GM19239 (cell line): ENCODE data around the gene PDCD2L.
"Not testable (repeated sequence)": the region's sequence is repeated elsewhere in the genome, so short reads cannot be mapped to it uniquely, and the experiment has no call there.

Experiments
- DNase-seq: peaks from one replicate; pipeline ENCODE4 v3.0.0; 2011; ENCODE audit warnings: low spot score; ENCODE audit not compliant: insufficient read length
- FAIRE-seq: peaks from 2 replicates; lab custom pipeline; 2011; peaks lifted over from hg19 to GRCh38; lab: Jason Lieb, UNC

PDCD2L gene

GRCh38 chr19:34370983-34371382, 33.2 kb upstream of the PDCD2L start:
- FAIRE-seq (no peak), DNase-seq (no peak)

- no peak for DNase-seq
- no peak for FAIRE-seq
Measured at GRCh38 chr19:34373601-34374288, 30.5 kb upstream of the PDCD2L start.

- no peak for DNase-seq
- no peak for FAIRE-seq
Measured at GRCh38 chr19:34375598-34375997, 28.6 kb upstream of the PDCD2L start.

- no peak for FAIRE-seq
- DNase-seq = no peak
Measured at GRCh38 chr19:34380639-34381241, 23.5 kb upstream of the PDCD2L start.

GRCh38 chr19:34381399-34382251, 22.6 kb upstream of the PDCD2L start:
- no peak for FAIRE-seq
- DNase-seq = no peak

GRCh38 chr19:34382471-34382870, 21.7 kb upstream of the PDCD2L start:
- DNase-seq = no peak
- no peak for FAIRE-seq

- DNase-seq = no peak
- FAIRE-seq = no peak
Measured at GRCh38 chr19:34383599-34383998, 20.6 kb upstream of the PDCD2L start.

GRCh38 chr19:34386645-34387445, 17.4 kb upstream of the PDCD2L start:
- DNase-seq (no peak), FAIRE-seq (no peak)

GRCh38 chr19:34387446-34387810, 16.8 kb upstream of the PDCD2L start:
- FAIRE-seq = no peak

GRCh38 chr19:34388745-34389144, 15.5 kb upstream of the PDCD2L start:
- DNase-seq, FAIRE-seq: not testable (repeated sequence)

More at GRCh38 chr19:34387446-34387810, 16.8 kb upstream of the PDCD2L start:
- DNase-seq = no peak

GRCh38 chr19:34391813-34392212, 12.4 kb upstream of the PDCD2L start:
- DNase-seq (no peak), FAIRE-seq (peak; percentile 56)

- FAIRE-seq (no peak), DNase-seq (no peak)
Measured at GRCh38 chr19:34393031-34393430, 11.2 kb upstream of the PDCD2L start.

GRCh38 chr19:34393629-34394028, 10.6 kb upstream of the PDCD2L start:
- FAIRE-seq (no peak), DNase-seq (no peak)

GRCh38 chr19:34397853-34398252, 6.3 kb upstream of the PDCD2L start:
- no peak for FAIRE-seq
- DNase-seq = no peak

GRCh38 chr19:34399886-34400285, 4.3 kb upstream of the PDCD2L start:
- DNase-seq (no peak), FAIRE-seq (no peak)

GRCh38 chr19:34400844-34401243, 3.4 kb upstream of the PDCD2L start:
- DNase-seq, FAIRE-seq: not testable (repeated sequence)

- no peak for FAIRE-seq
- DNase-seq = no peak
Measured at GRCh38 chr19:34402074-34402600, 2.1 kb upstream of the PDCD2L start.

GRCh38 chr19:34403784-34404108, 453 bp upstream of the PDCD2L start:
- no peak for DNase-seq
- FAIRE-seq = no peak

- FAIRE-seq = no peak
- DNase-seq = no peak
Measured at GRCh38 chr19:34405892-34406660, 1.9 kb downstream of the PDCD2L start.
